Mesodermal cell (in vitro differentiated cells): ENCODE results near the gene CYP17A1.

Source experiments
- H3K27ac ChIP-seq: 2 replicates; pipeline ENCODE4 v1.7.0; 2013; ENCODE audit warnings: mild to moderate bottlenecking, low read depth, low read length, moderate library complexity; ENCODE audit not compliant: severe bottlenecking
- H3K36me3 ChIP-seq: 2 replicates; pipeline ENCODE4 v1.7.1; 2013; ENCODE audit warnings: mild to moderate bottlenecking, low read length, moderate library complexity; ENCODE audit not compliant: control insufficient read depth, insufficient read depth
- H3K4me1 ChIP-seq: one replicate; pipeline ENCODE4 v1.7.1; 2013; ENCODE audit warnings: mild to moderate bottlenecking, low read length; ENCODE audit not compliant: insufficient read depth, control insufficient read depth, poor library complexity, severe bottlenecking
- H3K4me3 ChIP-seq: 2 replicates; pipeline ENCODE4 v1.7.0; 2013; ENCODE audit warnings: low read length, control low read depth, mild to moderate bottlenecking; ENCODE audit not compliant: insufficient read depth, poor library complexity, severe bottlenecking; ENCODE audit errors: extremely low read depth
- H3K9me3 ChIP-seq: 2 replicates; pipeline ENCODE4 v1.7.1; 2013; ENCODE audit warnings: mild to moderate bottlenecking, low read length, moderate library complexity; ENCODE audit not compliant: control insufficient read depth
- WGBS, 2 experiments: methylation state at CpG; one replicate each; pipeline ENCODE4 v1.1.5; 2013; ENCODE audit warnings: missing lambda C conversion rate in 2 of 2; ENCODE audit not compliant: insufficient coverage in 2 of 2; 5-methylcytosine and 5-hydroxymethylcytosine counted together

Gene CYP17A1

DNA sequence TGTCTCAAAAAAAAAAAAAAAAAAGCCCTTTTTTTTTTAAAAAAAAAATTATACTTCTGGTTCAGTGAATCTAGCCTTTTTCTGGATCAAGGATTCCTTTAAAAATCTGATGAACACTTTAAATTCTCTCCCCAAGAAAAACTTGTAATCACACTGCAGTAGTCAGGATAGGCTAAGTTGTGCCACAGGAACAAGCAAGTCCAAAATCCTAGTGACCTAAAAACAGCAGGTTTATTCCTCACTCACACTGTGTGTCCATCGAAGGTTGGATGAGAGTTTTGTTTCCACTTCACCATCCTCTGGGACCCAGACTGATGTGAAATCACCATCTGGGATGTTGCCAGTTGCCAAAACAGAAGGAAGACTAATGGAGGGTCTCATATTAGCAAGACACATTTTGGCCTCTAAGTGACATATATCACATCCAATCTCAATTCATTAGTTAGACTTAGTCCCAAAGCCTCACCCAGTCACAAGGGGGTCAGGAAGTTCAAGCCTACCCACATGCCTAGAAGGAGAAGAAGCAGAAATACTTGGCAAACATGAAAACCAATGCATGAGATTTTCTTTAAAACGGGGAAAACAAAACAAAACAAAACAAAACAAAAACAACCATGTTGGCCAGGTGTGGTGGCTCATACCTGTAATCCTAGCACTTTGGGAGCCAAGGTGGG is 32.7 kb downstream of the CYP17A1 start:
- H3K4me1 ChIP-seq: peaks cover 40% of the 10 kb centered on the region
- H3K4me3 ChIP-seq: no peak overlapping the region
- WGBS, 2 experiments: 100% methylated on average over 1 of the region's 2 CpGs; no CpG with 5 or more reads in 1 of the 2 experiments
- peaks cover 3% of the 10 kb centered on the region for H3K9me3 ChIP-seq
- H3K36me3 ChIP-seq: peaks cover 36% of the 10 kb centered on the region
- H3K27ac ChIP-seq: no peak overlapping the region

DNA sequence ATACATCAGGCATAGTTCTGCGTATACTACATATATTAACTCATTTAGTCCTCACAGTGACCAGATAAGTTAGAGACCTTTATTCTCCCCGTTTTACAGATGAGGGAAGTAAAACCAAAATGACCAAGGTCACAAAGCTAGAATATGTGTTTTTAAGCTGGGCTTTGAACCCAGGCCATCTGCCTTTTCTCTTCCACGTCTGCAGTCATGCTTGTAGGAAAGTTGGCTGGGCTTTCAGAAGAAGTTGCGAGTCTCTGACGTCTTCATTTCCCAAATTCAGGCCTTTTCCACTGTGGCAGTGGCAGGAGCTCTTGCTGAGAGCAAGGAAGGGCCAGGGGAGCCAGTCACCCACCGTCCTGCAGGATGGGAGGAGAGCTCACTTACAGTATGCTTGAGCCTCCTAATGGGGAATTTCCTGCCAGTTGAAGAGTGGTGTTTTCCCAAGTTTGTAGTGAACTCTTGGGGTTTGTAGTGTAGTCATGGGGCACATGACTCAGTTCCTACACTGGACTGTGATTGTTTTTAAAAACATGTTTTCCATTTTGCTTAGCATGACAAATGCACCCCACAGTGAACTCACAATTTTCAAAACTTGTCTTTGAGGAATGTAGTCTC is 34.2 kb downstream of the CYP17A1 start:
- 47 to 50% methylated on average over 2 to 6 of the region's 6 CpGs for WGBS, 2 experiments
- H3K4me3 ChIP-seq: no peak overlapping the region
- H3K27ac ChIP-seq: peak overlapping the region; percentile 85
- H3K4me1 ChIP-seq: peaks cover 40% of the 10 kb centered on the region
- peaks cover 44% of the 10 kb centered on the region for H3K36me3 ChIP-seq
- H3K9me3 ChIP-seq: peaks cover 3% of the 10 kb centered on the region

DNA sequence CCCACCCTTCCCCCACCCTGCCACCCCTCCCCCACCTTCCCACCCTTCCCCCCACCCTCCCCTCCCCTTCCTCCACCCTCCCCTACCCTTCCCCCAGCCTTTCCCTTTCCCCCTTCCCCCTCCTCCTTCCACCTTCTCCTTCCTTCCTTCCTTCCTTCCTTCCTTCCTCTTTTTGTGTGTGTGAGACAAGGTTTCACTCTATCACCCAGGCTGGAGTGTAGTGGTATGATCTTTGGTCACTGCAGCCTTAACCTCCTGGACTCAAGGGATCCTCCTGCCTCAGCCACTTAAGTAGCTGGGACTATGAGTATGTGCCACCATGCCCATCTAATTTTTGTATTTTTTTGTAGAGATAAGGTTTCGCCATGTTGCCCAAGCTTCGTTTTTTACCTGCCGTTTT is 35.2 kb downstream of the CYP17A1 start:
- H3K4me1 ChIP-seq: peaks cover 41% of the 10 kb centered on the region
- WGBS, 2 experiments: 41 to 80% methylated on average over 2 to 3 of the region's 3 CpGs
- peaks cover 52% of the 10 kb centered on the region for H3K36me3 ChIP-seq
- no peak overlapping the region for H3K4me3 ChIP-seq
- H3K27ac ChIP-seq: peak overlapping the region; percentile 85
- H3K9me3 ChIP-seq: peaks cover 3% of the 10 kb centered on the region

- Histone ChIP-seq H3K4me3 (no peak overlapping the region), H3K36me3 (peaks cover 49% of the 10 kb centered on the region), H3K9me3 (peaks cover 3% of the 10 kb centered on the region), H3K4me1 (peaks cover 46% of the 10 kb centered on the region), H3K27ac (peak overlapping the region; percentile 62)
- WGBS, 2 experiments: 9% methylated on average over 1 of the region's 2 CpGs; no CpG with 5 or more reads in 1 of the 2 experiments
Observed at GRCh38 chr10:102801496-102801895, 35.7 kb downstream of the CYP17A1 start.

GRCh38 chr10:102800611-102801335 is 36.4 kb downstream of the CYP17A1 start:
- H3K4me1 ChIP-seq: peaks cover 48% of the 10 kb centered on the region
- peak overlapping the region; percentile 62 for H3K27ac ChIP-seq
- H3K4me3 ChIP-seq: no peak overlapping the region
- peaks cover 3% of the 10 kb centered on the region for H3K9me3 ChIP-seq
- 78 to 89% methylated on average over 7 to 8 of the region's 10 CpGs for WGBS, 2 experiments
- H3K36me3 ChIP-seq: peaks cover 43% of the 10 kb centered on the region

GRCh38 chr10:102799691-102800471 is 37.3 kb downstream of the CYP17A1 start:
- Histone ChIP-seq H3K27ac (peak overlapping the region; percentile 62), H3K4me1 (peaks cover 56% of the 10 kb centered on the region), H3K4me3 (no peak overlapping the region), H3K36me3 (peaks cover 36% of the 10 kb centered on the region), H3K9me3 (peaks cover 3% of the 10 kb centered on the region)
- 73 to 90% methylated on average over 5 to 6 of the region's 8 CpGs for whole genome bisulfite sequencing, 2 experiments

GRCh38 chr10:102796407-102797176 is 40.6 kb downstream of the CYP17A1 start:
- Histone ChIP-seq H3K4me3 (no peak overlapping the region), H3K4me1 (peaks cover 39% of the 10 kb centered on the region), H3K9me3 (no peaks in the 10 kb centered on the region), H3K27ac (no peak overlapping the region), H3K36me3 (peaks cover 36% of the 10 kb centered on the region)
- 83 to 93% methylated on average over 4 to 7 of the region's 9 CpGs for WGBS, 2 experiments

DNA sequence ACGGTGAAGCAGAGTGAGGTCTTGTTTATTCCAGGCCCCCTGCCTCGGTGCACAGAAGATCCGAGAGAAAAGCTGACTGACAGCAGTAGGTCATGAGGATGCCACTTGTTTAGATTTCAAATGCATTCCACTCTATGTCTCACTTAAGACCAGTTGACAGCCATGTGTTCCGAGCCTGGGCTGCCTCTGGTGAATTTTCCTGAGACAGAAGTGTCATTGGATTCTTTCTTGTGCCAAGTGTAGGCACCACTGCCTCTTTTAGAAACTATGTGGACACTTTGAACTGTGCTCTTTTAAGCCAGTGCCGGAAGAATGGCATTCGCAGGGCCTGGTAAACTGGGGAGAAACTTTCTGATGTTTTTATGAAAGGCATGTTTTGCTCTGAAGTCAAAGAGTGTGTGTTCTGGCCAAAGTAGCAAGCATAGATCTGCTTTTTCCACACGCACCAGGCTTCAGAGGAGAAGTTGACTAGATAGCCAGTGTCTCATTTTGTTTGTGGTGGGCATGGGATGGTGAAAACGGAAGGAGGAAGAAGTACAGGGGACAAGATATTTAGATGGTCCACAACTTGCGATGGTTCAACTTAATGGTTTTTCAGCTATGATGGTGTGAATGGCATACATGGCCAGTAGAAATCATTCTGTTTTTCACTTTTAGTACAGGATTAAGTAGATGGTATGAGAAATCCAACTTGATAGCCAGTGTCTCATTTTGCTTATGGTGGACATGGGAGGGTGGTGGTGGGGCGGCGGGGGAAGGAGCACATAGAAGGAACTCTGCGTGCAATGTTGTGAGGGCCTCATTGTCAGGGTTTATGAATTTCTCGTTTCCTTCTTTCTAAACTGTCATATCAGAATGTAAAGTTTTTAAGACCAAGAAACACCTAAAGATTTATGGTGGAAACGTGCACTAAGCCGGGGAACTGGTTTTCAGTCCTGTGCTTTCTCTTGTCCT is 41.5 kb downstream of the CYP17A1 start:
- WGBS, 2 experiments: 77 to 82% methylated on average over 12 to 15 of the region's 15 CpGs
- H3K4me1 ChIP-seq: peaks cover 31% of the 10 kb centered on the region
- H3K9me3 ChIP-seq: no peaks in the 10 kb centered on the region
- peak overlapping the region; percentile 3 for H3K27ac ChIP-seq
- peaks cover 36% of the 10 kb centered on the region for H3K36me3 ChIP-seq
- H3K4me3 ChIP-seq: no peak overlapping the region

DNA sequence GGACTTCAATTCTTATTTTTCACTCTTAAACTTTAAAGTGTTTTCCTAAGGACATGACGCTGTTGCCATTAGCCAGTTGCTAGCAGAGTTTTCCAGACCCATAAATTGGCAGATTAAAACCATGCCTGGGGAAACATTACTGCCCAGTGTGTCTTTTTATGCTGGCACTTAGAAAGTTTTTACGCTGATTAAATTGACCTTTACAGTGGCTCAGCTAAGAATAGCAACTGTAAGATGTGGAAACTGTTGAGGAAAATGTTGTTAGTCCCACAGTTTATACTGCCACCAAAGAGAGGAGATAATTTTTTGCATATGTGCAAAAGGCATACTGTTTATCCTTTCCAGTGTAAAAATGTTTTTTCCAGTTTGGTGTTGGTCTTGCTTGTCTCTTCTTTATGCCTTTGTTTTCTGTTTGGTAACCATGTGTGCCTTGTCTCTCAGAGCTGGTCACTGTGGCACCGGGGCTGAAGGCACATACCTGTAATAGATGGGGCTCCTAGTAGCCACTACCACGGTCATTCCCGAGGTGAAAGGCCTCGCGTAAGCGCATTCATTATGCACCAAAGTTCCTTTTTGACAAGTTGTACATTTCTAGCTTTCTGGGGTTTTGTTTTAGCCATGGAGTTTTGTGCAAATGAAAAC is 45.3 kb downstream of the CYP17A1 start:
- 93 to 97% methylated on average over 7 to 8 of the region's 8 CpGs for WGBS, 2 experiments
- Histone ChIP-seq H3K36me3 (peaks cover 24% of the 10 kb centered on the region), H3K4me1 (peaks cover 21% of the 10 kb centered on the region), H3K9me3 (peaks cover 5% of the 10 kb centered on the region), H3K4me3 (no peak overlapping the region), H3K27ac (no peak overlapping the region)
